Measurements from ENCODE around the gene SKAP1. TPM values are rescaled to one million over a fixed set of nuclear protein-coding genes. Genes with fewer than 3 reads are reported as not detected.
"Not testable (repeated sequence)": the region's sequence is repeated elsewhere in the genome, so short reads cannot be mapped to it uniquely, and the experiment has no call there.

Gene SKAP1
- total and polyA plus RNA-seq, 5 donors from 2014 or later: 196 to 554 (median 373) TPM

DNA sequence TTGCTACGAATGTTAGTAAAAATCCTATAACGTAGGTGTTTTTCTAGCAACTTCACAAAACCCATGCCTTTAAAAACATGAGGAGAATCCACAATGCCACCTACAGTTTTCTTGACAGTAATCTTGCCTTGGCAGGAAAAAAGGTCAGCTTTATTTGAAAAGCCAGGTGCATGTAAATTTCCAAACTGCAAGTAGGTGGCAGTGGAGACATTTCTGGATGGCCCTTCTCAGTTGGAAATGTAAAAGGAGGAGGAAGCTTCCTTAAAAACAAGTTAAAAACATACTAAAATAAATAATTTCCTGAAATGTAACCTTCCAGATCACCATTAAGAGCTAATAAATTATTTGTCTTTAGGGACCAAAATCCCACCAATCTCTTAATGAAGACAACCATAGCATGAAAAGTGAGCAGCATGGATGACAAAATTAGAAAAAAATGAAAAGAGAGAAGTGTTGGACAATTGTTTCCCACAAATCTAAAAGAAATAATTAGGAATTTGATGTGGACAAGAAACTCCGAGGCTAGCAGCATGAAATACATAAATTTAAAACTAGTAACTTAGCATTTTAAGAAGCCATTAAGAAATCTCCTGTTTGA is 170.2 kb downstream of the SKAP1 start:
- H3K27ac ChIP-seq (ENCODE audit: insufficient read depth, low read length, poor library complexity, severe bottlenecking): no peak overlapping the region
- H3K4me1 Mint-ChIP-seq: peaks cover 18 to 30% (median 26%) of the 10 kb centered on the region in 4 donors
- no peaks in the 10 kb centered on the region for H3K27me3 Mint-ChIP-seq
- peaks cover 22% of the 10 kb centered on the region for H3K36me3 ChIP-seq (ENCODE audit: control insufficient read depth, insufficient read depth, low read length)
- peak overlapping the region in 1 of 3 donors; percentile 78 for H3K27ac Mint-ChIP-seq
- no peak overlapping the region for H3K4me3 Mint-ChIP-seq
- H3K36me3 Mint-ChIP-seq: peaks cover 10% of the 10 kb centered on the region
- H3K27me3 ChIP-seq (ENCODE audit: control insufficient read depth, insufficient read depth, low read length): no peaks in the 10 kb centered on the region
- no peaks in the 10 kb centered on the region for H3K9me3 ChIP-seq (ENCODE audit: control insufficient read depth in 2 of 2, low read length in 2 of 2)
- H3K4me3 ChIP-seq (ENCODE audit: low read depth, low read length): no peak overlapping the region
- no peak for ATAC-seq (ENCODE audit: low read depth in 2 of 2)
- H3K9me3 Mint-ChIP-seq: no peaks in the 10 kb centered on the region
- peak in 1 of 3 donors; percentile 17 for DNase-seq
- H3K4me1 ChIP-seq (ENCODE audit: control insufficient read depth, insufficient read depth, low read length, poor library complexity, severe bottlenecking): no peaks in the 10 kb centered on the region

- Mint-ChIP-seq H3K4me3 (no peak overlapping the region), H3K27ac (no peak overlapping the region), H3K4me1 (peaks cover 18 to 36% (median 24%) of the 10 kb centered on the region in 4 donors), H3K27me3 (no peaks in the 10 kb centered on the region), H3K9me3 (no peaks in the 10 kb centered on the region), H3K36me3 (peaks cover 10% of the 10 kb centered on the region)
- no peaks in the 10 kb centered on the region for H3K4me1 ChIP-seq (ENCODE audit: control insufficient read depth, insufficient read depth, low read length, poor library complexity, severe bottlenecking)
- DNase-seq: no peak
- no peak overlapping the region for H3K4me3 ChIP-seq (ENCODE audit: low read depth, low read length)
- no peak for ATAC-seq (ENCODE audit: low read depth in 2 of 2)
- no peaks in the 10 kb centered on the region for H3K27me3 ChIP-seq (ENCODE audit: control insufficient read depth, insufficient read depth, low read length)
- peaks cover 22% of the 10 kb centered on the region for H3K36me3 ChIP-seq (ENCODE audit: control insufficient read depth, insufficient read depth, low read length)
- H3K9me3 ChIP-seq (ENCODE audit: control insufficient read depth in 2 of 2, low read length in 2 of 2): no peaks in the 10 kb centered on the region
- no peak overlapping the region for H3K27ac ChIP-seq (ENCODE audit: insufficient read depth, low read length, poor library complexity, severe bottlenecking)
Observed at GRCh38 chr17:48258331-48258730, 171.7 kb downstream of the SKAP1 start.

DNA sequence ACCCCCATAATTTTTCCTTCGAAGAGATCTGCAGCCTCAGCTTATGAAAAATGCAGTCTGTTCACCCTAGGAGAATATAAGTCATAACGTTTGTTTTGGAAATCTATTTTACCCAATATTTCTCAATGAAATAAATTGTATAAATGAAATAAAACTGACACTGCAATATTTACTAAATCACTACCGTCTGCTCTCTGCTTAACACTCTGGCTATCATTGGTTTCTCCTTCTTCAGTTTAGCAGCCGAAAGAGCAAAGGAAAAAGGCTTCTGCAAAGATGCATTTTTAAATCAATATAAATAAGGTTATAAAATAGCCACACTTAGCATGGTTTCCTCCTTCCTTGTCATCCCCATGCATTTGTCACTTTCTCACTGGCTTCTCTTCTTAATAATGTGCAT is 174.3 kb downstream of the SKAP1 start:
- Histone ChIP-seq H3K4me1 (ENCODE audit: control insufficient read depth, insufficient read depth, low read length, poor library complexity, severe bottlenecking) (no peaks in the 10 kb centered on the region), H3K27me3 (ENCODE audit: control insufficient read depth, insufficient read depth, low read length) (no peaks in the 10 kb centered on the region), H3K9me3 (ENCODE audit: control insufficient read depth in 2 of 2, low read length in 2 of 2) (no peaks in the 10 kb centered on the region), H3K36me3 (ENCODE audit: control insufficient read depth, insufficient read depth, low read length) (peaks cover 9% of the 10 kb centered on the region), H3K27ac (ENCODE audit: insufficient read depth, low read length, poor library complexity, severe bottlenecking) (no peak overlapping the region), H3K4me3 (ENCODE audit: low read depth, low read length) (no peak overlapping the region)
- Mint-ChIP-seq H3K36me3 (peaks cover 5% of the 10 kb centered on the region), H3K4me3 (no peak overlapping the region), H3K27ac (peak overlapping the region in 1 of 3 donors; percentile 82), H3K4me1 (peaks cover 22 to 33% (median 24%) of the 10 kb centered on the region in 4 donors), H3K9me3 (no peaks in the 10 kb centered on the region), H3K27me3 (no peaks in the 10 kb centered on the region)
- DNase-seq: no peak
- ATAC-seq (ENCODE audit: low read depth in 2 of 2): no peak

- ATAC-seq (ENCODE audit: low read depth in 2 of 2): no peak
- no peaks in the 10 kb centered on the region for H3K9me3 Mint-ChIP-seq
- no peak overlapping the region for H3K27ac Mint-ChIP-seq
Observed at GRCh38 chr17:48254896-48255295, 175.1 kb downstream of the SKAP1 start.

GRCh38 chr17:48253975-48254374 is 176.0 kb downstream of the SKAP1 start:
- no peak overlapping the region for H3K4me3 Mint-ChIP-seq
- H3K4me1 ChIP-seq (ENCODE audit: control insufficient read depth, insufficient read depth, low read length, poor library complexity, severe bottlenecking): no peaks in the 10 kb centered on the region
- no peaks in the 10 kb centered on the region for H3K27me3 Mint-ChIP-seq
- H3K27me3 ChIP-seq (ENCODE audit: control insufficient read depth, insufficient read depth, low read length): no peaks in the 10 kb centered on the region
- no peak for DNase-seq
- H3K4me3 ChIP-seq (ENCODE audit: low read depth, low read length): no peak overlapping the region
- H3K9me3 ChIP-seq (ENCODE audit: control insufficient read depth in 2 of 2, low read length in 2 of 2): no peaks in the 10 kb centered on the region
- H3K9me3 Mint-ChIP-seq: no peaks in the 10 kb centered on the region
- no peak overlapping the region for H3K27ac ChIP-seq (ENCODE audit: insufficient read depth, low read length, poor library complexity, severe bottlenecking)
- H3K36me3 Mint-ChIP-seq: peaks cover 5% of the 10 kb centered on the region
- peaks cover 9% of the 10 kb centered on the region for H3K36me3 ChIP-seq (ENCODE audit: control insufficient read depth, insufficient read depth, low read length)
- H3K4me1 Mint-ChIP-seq: peaks cover 18 to 25% (median 22%) of the 10 kb centered on the region in 4 donors
- no peak for ATAC-seq (ENCODE audit: low read depth in 2 of 2)
- no peak overlapping the region for H3K27ac Mint-ChIP-seq

More at GRCh38 chr17:48254896-48255295, 175.1 kb downstream of the SKAP1 start:
- H3K9me3 ChIP-seq (ENCODE audit: control insufficient read depth in 2 of 2, low read length in 2 of 2): no peaks in the 10 kb centered on the region
- H3K27ac ChIP-seq (ENCODE audit: insufficient read depth, low read length, poor library complexity, severe bottlenecking): no peak overlapping the region
- no peaks in the 10 kb centered on the region for H3K27me3 ChIP-seq (ENCODE audit: control insufficient read depth, insufficient read depth, low read length)
- no peak overlapping the region for H3K4me3 ChIP-seq (ENCODE audit: low read depth, low read length)
- Mint-ChIP-seq H3K27me3 (no peaks in the 10 kb centered on the region), H3K4me1 (peaks cover 18 to 26% (median 22%) of the 10 kb centered on the region in 4 donors), H3K36me3 (peaks cover 5% of the 10 kb centered on the region), H3K4me3 (no peak overlapping the region)
- H3K4me1 ChIP-seq (ENCODE audit: control insufficient read depth, insufficient read depth, low read length, poor library complexity, severe bottlenecking): no peaks in the 10 kb centered on the region
- peaks cover 9% of the 10 kb centered on the region for H3K36me3 ChIP-seq (ENCODE audit: control insufficient read depth, insufficient read depth, low read length)
- no peak for DNase-seq

GRCh38 chr17:48251950-48252349 is 178.1 kb downstream of the SKAP1 start:
- no peaks in the 10 kb centered on the region for H3K4me1 ChIP-seq (ENCODE audit: control insufficient read depth, insufficient read depth, low read length, poor library complexity, severe bottlenecking)
- peaks cover 9% of the 10 kb centered on the region for H3K36me3 ChIP-seq (ENCODE audit: control insufficient read depth, insufficient read depth, low read length)
- H3K4me3 Mint-ChIP-seq: no peak overlapping the region
- H3K27ac Mint-ChIP-seq: no peak overlapping the region
- H3K36me3 Mint-ChIP-seq: peaks cover 5% of the 10 kb centered on the region
- no peaks in the 10 kb centered on the region for H3K27me3 Mint-ChIP-seq
- no peak overlapping the region for H3K27ac ChIP-seq (ENCODE audit: insufficient read depth, low read length, poor library complexity, severe bottlenecking)
- peaks cover 19 to 27% (median 23%) of the 10 kb centered on the region in 4 donors for H3K4me1 Mint-ChIP-seq
- H3K4me3 ChIP-seq (ENCODE audit: low read depth, low read length): no peak overlapping the region
- H3K9me3 Mint-ChIP-seq: no peaks in the 10 kb centered on the region
- ATAC-seq (ENCODE audit: low read depth in 2 of 2) (no peak), DNase-seq (no peak)
- H3K27me3 ChIP-seq (ENCODE audit: control insufficient read depth, insufficient read depth, low read length): no peaks in the 10 kb centered on the region
- no peaks in the 10 kb centered on the region for H3K9me3 ChIP-seq (ENCODE audit: control insufficient read depth in 2 of 2, low read length in 2 of 2)

GRCh38 chr17:48250949-48251348 is 179.1 kb downstream of the SKAP1 start:
- H3K4me1 ChIP-seq (ENCODE audit: control insufficient read depth, insufficient read depth, low read length, poor library complexity, severe bottlenecking): no peaks in the 10 kb centered on the region
- no peaks in the 10 kb centered on the region for H3K9me3 Mint-ChIP-seq
- H3K4me1 Mint-ChIP-seq: peaks cover 22 to 37% (median 28%) of the 10 kb centered on the region in 4 donors

DNA sequence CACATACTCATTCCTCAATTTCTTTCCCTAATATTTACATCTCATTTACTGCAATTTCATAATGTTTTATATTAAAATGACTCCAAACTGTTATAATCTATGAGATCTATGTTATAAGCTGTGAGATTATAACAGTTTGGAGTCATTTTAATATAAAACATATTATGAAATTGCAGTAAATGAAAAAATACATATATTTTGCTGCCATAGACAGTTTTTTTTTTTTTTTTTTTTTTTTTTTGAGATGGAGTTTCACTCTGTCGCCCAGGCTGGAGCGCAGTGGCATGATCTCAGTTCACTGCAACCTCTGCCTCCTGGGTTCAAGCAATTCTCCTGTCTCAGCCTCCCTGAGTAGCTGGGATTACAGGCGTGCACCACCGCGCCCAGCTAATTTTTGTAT is 180.0 kb downstream of the SKAP1 start:
- DNase-seq; ATAC-seq (ENCODE audit: low read depth in 2 of 2); H3K4me3 Mint-ChIP-seq; H3K4me3 ChIP-seq (ENCODE audit: low read depth, low read length); H3K9me3 ChIP-seq (ENCODE audit: control insufficient read depth in 2 of 2, low read length in 2 of 2); H3K9me3 Mint-ChIP-seq; H3K36me3 Mint-ChIP-seq; H3K27ac ChIP-seq (ENCODE audit: insufficient read depth, low read length, poor library complexity, severe bottlenecking); H3K27me3 Mint-ChIP-seq; H3K36me3 ChIP-seq (ENCODE audit: control insufficient read depth, insufficient read depth, low read length); H3K27ac Mint-ChIP-seq; H3K4me1 ChIP-seq (ENCODE audit: control insufficient read depth, insufficient read depth, low read length, poor library complexity, severe bottlenecking); H3K27me3 ChIP-seq (ENCODE audit: control insufficient read depth, insufficient read depth, low read length): not testable (repeated sequence)
- H3K4me1 Mint-ChIP-seq: peaks cover 26 to 39% (median 32%) of the 10 kb centered on the region in 4 donors

More at GRCh38 chr17:48250949-48251348, 179.1 kb downstream of the SKAP1 start:
- peaks cover 8% of the 10 kb centered on the region for H3K36me3 Mint-ChIP-seq
- Histone ChIP-seq H3K9me3 (ENCODE audit: control insufficient read depth in 2 of 2, low read length in 2 of 2) (no peaks in the 10 kb centered on the region), H3K27ac (ENCODE audit: insufficient read depth, low read length, poor library complexity, severe bottlenecking) (no peak overlapping the region), H3K4me3 (ENCODE audit: low read depth, low read length) (no peak overlapping the region), H3K27me3 (ENCODE audit: control insufficient read depth, insufficient read depth, low read length) (no peaks in the 10 kb centered on the region), H3K36me3 (ENCODE audit: control insufficient read depth, insufficient read depth, low read length) (peaks cover 9% of the 10 kb centered on the region)
- H3K27ac Mint-ChIP-seq: no peak overlapping the region
- DNase-seq (no peak), ATAC-seq (ENCODE audit: low read depth in 2 of 2) (no peak)
- no peak overlapping the region for H3K4me3 Mint-ChIP-seq
- no peaks in the 10 kb centered on the region for H3K27me3 Mint-ChIP-seq

Data from CD4-positive, CD25-positive, alpha-beta regulatory T cell (primary cell).